K562 (cell line): ENCODE measurements around the gene SYVN1. TPM values are rescaled to one million over a fixed set of nuclear protein-coding genes. Genes with fewer than 3 reads are reported as not detected.

Experiments used
- POLR2A ChIP-seq: fragments of 450-650 bp; conservative IDR thresholded peaks from 2 replicates; pipeline ENCODE4 v1.6.1; 2016
- POLR2AphosphoS2 ChIP-seq: IDR thresholded peaks from 2 replicates; pipeline ENCODE4 v1.6.1; 2012; ENCODE audit warnings: low read length, improper control_type of control experiment
- TOE1 ChIP-seq, 2 experiments: fragments of 450-650 bp in 1 of 2; sonication (generic) in 1 of 2; formaldehyde crosslinking in 1 of 2; IDR thresholded peaks; 2 replicates each; pipeline versions ENCODE4 v1.7.1 to v1.8.0; 2016 to 2022; ENCODE audit warnings: borderline replicate concordance in 2 of 2, mild to moderate bottlenecking in 2 of 2, antibody characterized with exemption in 1 of 2, inconsistent platforms in 1 of 2, low read depth in 1 of 2, missing genetic modification reagents in 1 of 2, moderate library complexity in 1 of 2
- TRIM28 ChIP-seq: fragments of 450-650 bp; IDR thresholded peaks from 2 replicates; pipeline ENCODE4 v1.6.1; 2017
- ZNF3 ChIP-seq: fragments of 250-450 bp; sonication (Bioruptor Pico); IDR thresholded peaks from 2 replicates; pipeline ENCODE4 v1.5.0; 2021; ENCODE audit warnings: mild to moderate bottlenecking, moderate library complexity
- ZNF561 ChIP-seq: fragments of 450-650 bp; formaldehyde crosslinking; conservative IDR thresholded peaks from 2 replicates; pipeline ENCODE4 v1.4.0; 2020; ENCODE audit warnings: mild to moderate bottlenecking, moderate library complexity
- polyA plus RNA-seq, 8 experiments: library from polyadenylated mRNA; depleted of rRNA in 4 of 8; stranded (reverse) in 5 of 8; unstranded in 3 of 8; fragments of >200 nt; fragmentation: Nextera tagmentation in 2 of 8; fragmentation: Illumina TruSeq in 1 of 8; extraction: Ambion mirVana in 2 of 8; extraction: Trizol in 1 of 8; gene quantifications; 2 replicates each; pipeline versions ENCODE4 v1.2.1 to v1.2.3, GENCODE V29; 2011 to 2014; ENCODE audit warnings: inconsistent platforms in 1 of 8, missing spikeins in 1 of 8
- total RNA-seq, 7 experiments: library from RNA; depleted of rRNA in 6 of 7; stranded (reverse); fragments of >200 nt in 6 of 7; fragmentation: Illumina TruSeq in 2 of 7; extraction: Trizol in 2 of 7; gene quantifications; 2 replicates each; pipeline versions ENCODE4 v1.2.1 to v1.2.3, GENCODE V29; 2011 to 2021; ENCODE audit warnings: low replicate concordance in 1 of 7
- TF ChIP-seq, protein P1 (sequence below): fragments of 450-650 bp; formaldehyde crosslinking; IDR thresholded peaks from 2 replicates; pipeline ENCODE4 v1.4.0; 2022; ENCODE audit warnings: missing genetic modification characterization
- TF ChIP-seq, protein P2 (sequence below): sonication (generic); formaldehyde crosslinking; IDR thresholded peaks from 2 replicates; pipeline ENCODE4 v1.8.1; 2022; ENCODE audit warnings: missing genetic modification reagents
- TF ChIP-seq, protein P3 (sequence below): fragments of 450-650 bp; IDR thresholded peaks from 2 replicates; pipeline ENCODE4 v1.7.1; 2018; ENCODE audit warnings: mild to moderate bottlenecking, low read depth; ENCODE audit not compliant: partially characterized antibody

The SYVN1 gene
- total and polyA plus RNA-seq, 9 of the 15 experiments (the other 6 are each of a cell fraction or from before 2014, with no cell fraction given), result 0.41 to 47.4 (median 9.9) TPM

DNA sequence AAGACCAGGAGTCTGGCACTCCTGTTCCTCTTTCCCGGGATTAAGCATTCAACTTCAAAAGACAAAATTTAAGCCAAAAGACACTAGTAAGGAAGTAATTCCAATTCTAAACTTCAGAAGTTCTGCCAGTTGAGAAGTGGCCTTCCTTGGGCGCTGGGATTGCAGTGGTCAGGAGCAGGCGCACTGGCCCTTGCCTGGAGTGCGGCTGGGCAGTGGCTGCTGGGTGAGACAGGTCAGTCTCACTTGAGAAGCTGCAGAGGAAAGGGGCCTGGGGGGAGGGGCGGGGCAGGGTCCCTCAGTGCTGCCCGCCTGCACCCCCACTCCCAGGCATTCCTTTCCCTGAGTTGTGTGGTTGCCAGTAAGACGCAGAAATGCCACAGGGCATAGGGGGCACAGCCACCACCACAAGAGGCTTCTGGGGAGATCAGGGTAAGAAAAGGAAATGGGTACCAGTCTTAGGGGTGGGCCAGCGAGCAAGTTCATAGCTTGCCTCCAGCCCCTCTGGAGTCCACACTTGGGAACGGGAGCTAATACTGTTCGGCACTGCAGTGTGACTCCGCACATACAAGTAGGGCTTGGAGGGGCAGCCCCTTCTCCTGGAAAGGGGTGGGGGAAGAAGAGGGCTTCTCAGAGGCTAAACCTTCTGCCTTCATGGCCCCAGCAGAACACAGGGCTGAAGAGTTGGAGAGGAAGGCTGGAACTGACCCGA lies 6.7 kb downstream of the SYVN1 start (continued):
- TF ChIP-seq ZNF3 (CRISPR knock-in tag), result no peak
- TF ChIP-seq, protein P1, sequence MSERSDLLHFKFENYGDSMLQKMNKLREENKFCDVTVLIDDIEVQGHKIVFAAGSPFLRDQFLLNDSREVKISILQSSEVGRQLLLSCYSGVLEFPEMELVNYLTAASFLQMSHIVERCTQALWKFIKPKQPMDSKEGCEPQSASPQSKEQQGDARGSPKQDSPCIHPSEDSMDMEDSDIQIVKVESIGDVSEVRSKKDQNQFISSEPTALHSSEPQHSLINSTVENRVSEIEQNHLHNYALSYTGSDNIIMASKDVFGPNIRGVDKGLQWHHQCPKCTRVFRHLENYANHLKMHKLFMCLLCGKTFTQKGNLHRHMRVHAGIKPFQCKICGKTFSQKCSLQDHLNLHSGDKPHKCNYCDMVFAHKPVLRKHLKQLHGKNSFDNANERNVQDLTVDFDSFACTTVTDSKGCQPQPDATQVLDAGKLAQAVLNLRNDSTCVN (CRISPR knock-in tag), result no peak
- no peak for TF ChIP-seq TOE1 (IDR thresholded peaks at IDR 0.05; ENCODE audit: borderline replicate concordance)
- TF ChIP-seq TOE1 (CRISPR knock-in tag; IDR thresholded peaks at IDR 0.05; ENCODE audit: borderline replicate concordance, low read depth), result no peak
- TF ChIP-seq, protein P2, sequence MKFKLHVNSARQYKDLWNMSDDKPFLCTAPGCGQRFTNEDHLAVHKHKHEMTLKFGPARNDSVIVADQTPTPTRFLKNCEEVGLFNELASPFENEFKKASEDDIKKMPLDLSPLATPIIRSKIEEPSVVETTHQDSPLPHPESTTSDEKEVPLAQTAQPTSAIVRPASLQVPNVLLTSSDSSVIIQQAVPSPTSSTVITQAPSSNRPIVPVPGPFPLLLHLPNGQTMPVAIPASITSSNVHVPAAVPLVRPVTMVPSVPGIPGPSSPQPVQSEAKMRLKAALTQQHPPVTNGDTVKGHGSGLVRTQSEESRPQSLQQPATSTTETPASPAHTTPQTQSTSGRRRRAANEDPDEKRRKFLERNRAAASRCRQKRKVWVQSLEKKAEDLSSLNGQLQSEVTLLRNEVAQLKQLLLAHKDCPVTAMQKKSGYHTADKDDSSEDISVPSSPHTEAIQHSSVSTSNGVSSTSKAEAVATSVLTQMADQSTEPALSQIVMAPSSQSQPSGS (CRISPR knock-in tag), result no peak
- TF ChIP-seq, protein P3, sequence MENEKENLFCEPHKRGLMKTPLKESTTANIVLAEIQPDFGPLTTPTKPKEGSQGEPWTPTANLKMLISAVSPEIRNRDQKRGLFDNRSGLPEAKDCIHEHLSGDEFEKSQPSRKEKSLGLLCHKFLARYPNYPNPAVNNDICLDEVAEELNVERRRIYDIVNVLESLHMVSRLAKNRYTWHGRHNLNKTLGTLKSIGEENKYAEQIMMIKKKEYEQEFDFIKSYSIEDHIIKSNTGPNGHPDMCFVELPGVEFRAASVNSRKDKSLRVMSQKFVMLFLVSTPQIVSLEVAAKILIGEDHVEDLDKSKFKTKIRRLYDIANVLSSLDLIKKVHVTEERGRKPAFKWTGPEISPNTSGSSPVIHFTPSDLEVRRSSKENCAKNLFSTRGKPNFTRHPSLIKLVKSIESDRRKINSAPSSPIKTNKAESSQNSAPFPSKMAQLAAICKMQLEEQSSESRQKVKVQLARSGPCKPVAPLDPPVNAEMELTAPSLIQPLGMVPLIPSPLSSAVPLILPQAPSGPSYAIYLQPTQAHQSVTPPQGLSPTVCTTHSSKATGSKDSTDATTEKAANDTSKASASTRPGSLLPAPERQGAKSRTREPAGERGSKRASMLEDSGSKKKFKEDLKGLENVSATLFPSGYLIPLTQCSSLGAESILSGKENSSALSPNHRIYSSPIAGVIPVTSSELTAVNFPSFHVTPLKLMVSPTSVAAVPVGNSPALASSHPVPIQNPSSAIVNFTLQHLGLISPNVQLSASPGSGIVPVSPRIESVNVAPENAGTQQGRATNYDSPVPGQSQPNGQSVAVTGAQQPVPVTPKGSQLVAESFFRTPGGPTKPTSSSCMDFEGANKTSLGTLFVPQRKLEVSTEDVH, result peak; percentile 16
- TF ChIP-seq POLR2AphosphoS2, result peak; percentile 68; the same call in 1 of the 2 replicates
- peak; percentile 59 for TF ChIP-seq POLR2A
- no peak for TF ChIP-seq ZNF561 (CRISPR knock-in tag)
- TF ChIP-seq TRIM28, result no peak
